ENCODE results near the gene NECTIN3. TPM values are rescaled to one million over a fixed set of nuclear protein-coding genes. Genes with fewer than 3 reads are reported as not detected.

Gene NECTIN3
- total RNA-seq, 3 donors from 2014 or later: 17.1 to 33.0 (median 19.7) TPM

- no peaks in the 10 kb centered on the region for H3K27me3 ChIP-seq
- TF ChIP-seq CTCF (IDR thresholded peaks at IDR 0.05) (no peak), POLR2A (IDR thresholded peaks at IDR 0.05) (no peak), POLR2AphosphoS5 (IDR thresholded peaks at IDR 0.05) (no peak)
- DNase-seq (ENCODE audit: low spot score in 2 of 2): no peak
- no peak overlapping the region for H3K4me3 ChIP-seq
- H3K9me3 ChIP-seq: no peaks in the 10 kb centered on the region
- H3K36me3 ChIP-seq: no peaks in the 10 kb centered on the region
- no peaks in the 10 kb centered on the region for H3K4me1 ChIP-seq
- intact Hi-C loops (cut with DNase I; ENCODE audit: low total_unique reads): no loop called here
- H3K27ac ChIP-seq: no peak overlapping the region
Measured at GRCh38 chr3:111210003-111210711, 138.5 kb downstream of the NECTIN3 start.

GRCh38 chr3:111210866-111211564 lies 139.4 kb downstream of the NECTIN3 start:
- H3K4me1 ChIP-seq: no peaks in the 10 kb centered on the region
- intact Hi-C loops (cut with DNase I; ENCODE audit: low total_unique reads): no loop called here
- H3K9me3 ChIP-seq: no peaks in the 10 kb centered on the region
- TF ChIP-seq POLR2A (IDR thresholded peaks at IDR 0.05) (no peak), CTCF (IDR thresholded peaks at IDR 0.05) (no peak), POLR2AphosphoS5 (IDR thresholded peaks at IDR 0.05) (no peak)
- DNase-seq (ENCODE audit: low spot score in 2 of 2): no peak
- H3K27me3 ChIP-seq: no peaks in the 10 kb centered on the region
- no peak overlapping the region for H3K27ac ChIP-seq
- H3K36me3 ChIP-seq: no peaks in the 10 kb centered on the region
- H3K4me3 ChIP-seq: no peak overlapping the region

GRCh38 chr3:111212511-111212910 lies 140.9 kb downstream of the NECTIN3 start:
- TF ChIP-seq POLR2A (IDR thresholded peaks at IDR 0.05): no peak
- no peak for TF ChIP-seq CTCF (IDR thresholded peaks at IDR 0.05)
- TF ChIP-seq POLR2AphosphoS5 (IDR thresholded peaks at IDR 0.05): no peak
- Histone ChIP-seq H3K9me3 (no peaks in the 10 kb centered on the region), H3K4me3 (no peak overlapping the region), H3K36me3 (no peaks in the 10 kb centered on the region), H3K27ac (no peak overlapping the region), H3K4me1 (no peaks in the 10 kb centered on the region), H3K27me3 (no peaks in the 10 kb centered on the region)
- intact Hi-C loops (cut with DNase I; ENCODE audit: low total_unique reads): no loop called here
- no peak for DNase-seq (ENCODE audit: low spot score in 2 of 2)

- intact Hi-C loops (cut with DNase I; ENCODE audit: low total_unique reads): no loop called here
- H3K9me3 ChIP-seq: no peaks in the 10 kb centered on the region
- DNase-seq (ENCODE audit: low spot score in 2 of 2): no peak
- no peaks in the 10 kb centered on the region for H3K36me3 ChIP-seq
- H3K27me3 ChIP-seq: no peaks in the 10 kb centered on the region
- no peak for TF ChIP-seq POLR2A (IDR thresholded peaks at IDR 0.05)
- TF ChIP-seq POLR2AphosphoS5 (IDR thresholded peaks at IDR 0.05): no peak
- no peak for TF ChIP-seq CTCF (IDR thresholded peaks at IDR 0.05)
- H3K27ac ChIP-seq: no peak overlapping the region
- H3K4me3 ChIP-seq: no peak overlapping the region
- H3K4me1 ChIP-seq: no peaks in the 10 kb centered on the region
Measured at GRCh38 chr3:111215481-111215880, 143.9 kb downstream of the NECTIN3 start.

GRCh38 chr3:111218615-111219014 lies 147.0 kb downstream of the NECTIN3 start:
- Histone ChIP-seq H3K9me3 (no peaks in the 10 kb centered on the region), H3K4me3 (no peak overlapping the region), H3K27ac (no peak overlapping the region), H3K4me1 (no peaks in the 10 kb centered on the region), H3K36me3 (no peaks in the 10 kb centered on the region), H3K27me3 (no peaks in the 10 kb centered on the region)
- intact Hi-C loops (cut with DNase I; ENCODE audit: low total_unique reads): no loop called here
- no peak for DNase-seq (ENCODE audit: low spot score in 2 of 2)
- TF ChIP-seq CTCF (IDR thresholded peaks at IDR 0.05) (no peak), POLR2A (IDR thresholded peaks at IDR 0.05) (no peak), POLR2AphosphoS5 (IDR thresholded peaks at IDR 0.05) (no peak)

Measured in breast epithelium (tissue), 4 donors.